Left lung (tissue), 10 donors: ENCODE data around the gene DPYSL5. TPM values are rescaled to one million over a fixed set of nuclear protein-coding genes. Genes with fewer than 3 reads are reported as not detected.

Experiments used
- ATAC-seq: fragments of 200-7000 bp; cut with Tn5 transposase; one replicate; pipeline ENCODE4 v1.9.1; 2020; ENCODE audit warnings: moderate library complexity
- DNase-seq, 4 donors: peaks; one replicate each; pipeline ENCODE4 v3.0.0-alpha.2; 2013 to 2020
- H3K27ac ChIP-seq, 2 donors: fragments of 200-600 bp; sonication (generic) in 1 of 2; one replicate each; pipeline versions ENCODE4 v1.5.0 to v1.8.0; 2020 to 2021
- H3K27me3 ChIP-seq, 2 donors: fragments of 200-600 bp; sonication (generic) in 1 of 2; one replicate each; pipeline versions ENCODE4 v1.5.0 to v1.8.0; 2020 to 2021
- H3K36me3 ChIP-seq, 2 donors: fragments of 200-600 bp; sonication (generic) in 1 of 2; one replicate each; pipeline versions ENCODE4 v1.5.0 to v1.8.0; 2020 to 2021
- H3K4me1 ChIP-seq, 2 donors: fragments of 200-600 bp; one replicate each; pipeline ENCODE4 v1.8.0; 2021
- H3K4me3 ChIP-seq, 2 donors: fragments of 200-600 bp; sonication (generic) in 1 of 2; one replicate each; pipeline versions ENCODE4 v1.5.0 to v1.8.0; 2020 to 2021; ENCODE audit warnings: mild to moderate bottlenecking in 1 of 2
- H3K9me3 ChIP-seq, 2 donors: fragments of 200-600 bp; sonication (generic) in 1 of 2; one replicate each; pipeline versions ENCODE4 v1.5.0 to v1.8.0; 2020 to 2021
- CTCF ChIP-seq, 2 donors: fragments of 200-600 bp; sonication (generic) in 1 of 2; IDR thresholded peaks; one replicate each; pipeline versions ENCODE4 v1.5.0 to v1.8.0; 2021; ENCODE audit warnings: antibody characterized with exemption in 2 of 2
- intact Hi-C, 2 donors: fragments of 100-400 bp; cut with DNase I; formaldehyde crosslinking; loops; one replicate each; pipeline versions ENCODE4 v1.11.2 to v1.14.2; 2022
- polyA plus RNA-seq, 6 donors: library from polyadenylated mRNA; unstranded; fragments of 120-200 nt; gene quantifications; one replicate each; pipeline ENCODE4 v1.2.1, GENCODE V29; 2013; ENCODE audit not compliant: insufficient read length in 6 of 6
- total RNA-seq, 2 donors: library from RNA; stranded (reverse); fragmentation: NEBNext Ultra II Directional; extraction: Animal tissue kit (Norgen Biotek cat#: 25700); gene quantifications; one replicate each; pipeline ENCODE4 v1.2.1, GENCODE V29; 2021
- donor health status: DM: no; HTN: yes; CAD: no.
- donor health status: DM: no; HTN: no; CAD: no.

Gene DPYSL5
- total and polyA plus RNA-seq, 8 donors, result 0.07 to 0.37 (median 0.23) TPM; not detected in 2

- no peaks in the 10 kb centered on the region for H3K9me3 ChIP-seq
- no peak for TF ChIP-seq CTCF (IDR thresholded peaks at IDR 0.05)
- no peak for DNase-seq
- no peaks in the 10 kb centered on the region for H3K4me1 ChIP-seq
- ATAC-seq, result no peak
- intact Hi-C loops, result no loop called here
- H3K27me3 ChIP-seq, result peaks cover 0 to 22% of the 10 kb centered on the region in 2 donors
- no peak overlapping the region for H3K4me3 ChIP-seq
- no peaks in the 10 kb centered on the region for H3K36me3 ChIP-seq
- H3K27ac ChIP-seq, result no peak overlapping the region
Measured at GRCh38 chr2:26807788-26808460, 40.0 kb upstream of the DPYSL5 start.

- Histone ChIP-seq H3K27me3 (peaks cover 0 to 30% of the 10 kb centered on the region in 2 donors), H3K4me3 (no peak overlapping the region), H3K4me1 (no peaks in the 10 kb centered on the region), H3K27ac (no peak overlapping the region), H3K36me3 (no peaks in the 10 kb centered on the region), H3K9me3 (no peaks in the 10 kb centered on the region)
- TF ChIP-seq CTCF (IDR thresholded peaks at IDR 0.05), result no peak
- intact Hi-C loops, result no loop called here
- ATAC-seq (no peak), DNase-seq (no peak)
Measured at GRCh38 chr2:26809211-26809610, 38.7 kb upstream of the DPYSL5 start.

GRCh38 chr2:26809876-26810577, 37.9 kb upstream of the DPYSL5 start:
- ATAC-seq, result peak; percentile 62
- intact Hi-C loops, result no loop called here
- Histone ChIP-seq H3K27me3 (peaks cover 0 to 36% of the 10 kb centered on the region in 2 donors), H3K4me3 (no peak overlapping the region), H3K4me1 (no peaks in the 10 kb centered on the region), H3K36me3 (no peaks in the 10 kb centered on the region), H3K27ac (no peak overlapping the region), H3K9me3 (no peaks in the 10 kb centered on the region)
- no peak for TF ChIP-seq CTCF (IDR thresholded peaks at IDR 0.05)
- no peak for DNase-seq

- ATAC-seq, result no peak
- Histone ChIP-seq H3K4me1 (no peaks in the 10 kb centered on the region), H3K4me3 (no peak overlapping the region), H3K9me3 (no peaks in the 10 kb centered on the region), H3K36me3 (no peaks in the 10 kb centered on the region), H3K27me3 (peaks cover 0 to 43% of the 10 kb centered on the region in 2 donors), H3K27ac (no peak overlapping the region)
- no peak for TF ChIP-seq CTCF (IDR thresholded peaks at IDR 0.05)
- intact Hi-C loops, result no loop called here
- no peak for DNase-seq
Measured at GRCh38 chr2:26811261-26811660, 36.7 kb upstream of the DPYSL5 start.
